NCI-H524 (cell line): ENCODE results near the gene IL4R.
"Not testable (repeated sequence)": the region's sequence is repeated elsewhere in the genome, so short reads cannot be mapped to it uniquely, and the experiment has no call there.

ENCODE experiments used
- DNase-seq, 2 experiments: peaks; one replicate each; lab custom pipeline; 2025; lab: John Stamatoyannopoulos, UW

Gene IL4R

GRCh38 chr16:27403601-27403992, 89.8 kb downstream of the IL4R start:
- no peak for DNase-seq

- no peak for DNase-seq
These were observed 90.5 kb downstream of the IL4R start for GRCh38 chr16:27404163-27404823.

GRCh38 chr16:27405546-27406451, 92.0 kb downstream of the IL4R start:
- DNase-seq, result no peak

- DNase-seq, result no peak
These were observed 92.8 kb downstream of the IL4R start for GRCh38 chr16:27406511-27407128.

- no peak for DNase-seq
These were observed 93.4 kb downstream of the IL4R start for GRCh38 chr16:27407133-27407532.

GRCh38 chr16:27408012-27408601, 94.3 kb downstream of the IL4R start:
- no peak for DNase-seq

- no peak for DNase-seq
These were observed 94.8 kb downstream of the IL4R start for GRCh38 chr16:27408602-27409031.

GRCh38 chr16:27409958-27410357, 96.2 kb downstream of the IL4R start:
- DNase-seq, result not testable (repeated sequence)

GRCh38 chr16:27410761-27411160, 97.0 kb downstream of the IL4R start:
- no peak for DNase-seq

- no peak for DNase-seq
These were observed 100.2 kb downstream of the IL4R start for GRCh38 chr16:27413956-27414355.
